DOHH2 (cell line): Measurements from ENCODE around the gene DOCK8.

Experiments
- EZH2phosphoT487 ChIP-seq: fragments of 200-600 bp; sonication (generic); IDR thresholded peaks from 2 replicates; pipeline ENCODE4 v1.6.1; 2017; ENCODE audit warnings: borderline replicate concordance, mild to moderate bottlenecking, antibody characterized with exemption, low read length, moderate library complexity, mixed read lengths
- TF ChIP-seq, protein P1 (sequence below): fragments of 200-600 bp; sonication (generic); IDR thresholded peaks from one replicate; pipeline ENCODE4 v1.5.1; 2014; ENCODE audit warnings: antibody characterized with exemption, mild to moderate bottlenecking, low read depth, low read length; ENCODE audit not compliant: poor library complexity, severe bottlenecking

DNA sequence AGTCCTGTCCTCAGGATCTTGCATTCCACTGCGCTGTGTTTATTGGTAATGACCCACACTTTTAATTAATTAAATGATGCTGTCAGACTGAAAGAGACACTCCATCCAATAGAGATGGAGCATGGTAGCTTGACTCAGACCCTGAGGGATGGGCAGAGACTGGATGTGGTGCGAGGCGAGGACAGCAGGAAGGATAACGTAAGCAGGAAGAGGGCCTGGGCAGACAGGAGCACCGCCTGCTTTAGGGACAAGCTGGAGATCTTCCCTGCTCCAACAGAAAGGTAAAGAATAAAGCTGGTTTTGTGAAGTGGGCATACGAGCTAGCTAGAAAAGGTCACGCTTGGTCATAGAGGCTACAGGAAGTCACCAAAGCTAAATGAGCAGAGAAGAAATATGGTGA, 3.6 kb upstream of the DOCK8 start:
- TF ChIP-seq, protein P1, sequence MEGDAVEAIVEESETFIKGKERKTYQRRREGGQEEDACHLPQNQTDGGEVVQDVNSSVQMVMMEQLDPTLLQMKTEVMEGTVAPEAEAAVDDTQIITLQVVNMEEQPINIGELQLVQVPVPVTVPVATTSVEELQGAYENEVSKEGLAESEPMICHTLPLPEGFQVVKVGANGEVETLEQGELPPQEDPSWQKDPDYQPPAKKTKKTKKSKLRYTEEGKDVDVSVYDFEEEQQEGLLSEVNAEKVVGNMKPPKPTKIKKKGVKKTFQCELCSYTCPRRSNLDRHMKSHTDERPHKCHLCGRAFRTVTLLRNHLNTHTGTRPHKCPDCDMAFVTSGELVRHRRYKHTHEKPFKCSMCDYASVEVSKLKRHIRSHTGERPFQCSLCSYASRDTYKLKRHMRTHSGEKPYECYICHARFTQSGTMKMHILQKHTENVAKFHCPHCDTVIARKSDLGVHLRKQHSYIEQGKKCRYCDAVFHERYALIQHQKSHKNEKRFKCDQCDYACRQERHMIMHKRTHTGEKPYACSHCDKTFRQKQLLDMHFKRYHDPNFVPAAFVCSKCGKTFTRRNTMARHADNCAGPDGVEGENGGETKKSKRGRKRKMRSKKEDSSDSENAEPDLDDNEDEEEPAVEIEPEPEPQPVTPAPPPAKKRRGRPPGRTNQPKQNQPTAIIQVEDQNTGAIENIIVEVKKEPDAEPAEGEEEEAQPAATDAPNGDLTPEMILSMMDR: no peak
- TF ChIP-seq EZH2phosphoT487: no peak
